ENCODE data around the gene GRIN2A. TPM values are rescaled to one million over a fixed set of nuclear protein-coding genes. Genes with fewer than 3 reads are reported as not detected.

Gene GRIN2A
- polyA plus RNA-seq, 4 donors: 0.13 to 0.27 (median 0.19) TPM; not detected in 1

DNA sequence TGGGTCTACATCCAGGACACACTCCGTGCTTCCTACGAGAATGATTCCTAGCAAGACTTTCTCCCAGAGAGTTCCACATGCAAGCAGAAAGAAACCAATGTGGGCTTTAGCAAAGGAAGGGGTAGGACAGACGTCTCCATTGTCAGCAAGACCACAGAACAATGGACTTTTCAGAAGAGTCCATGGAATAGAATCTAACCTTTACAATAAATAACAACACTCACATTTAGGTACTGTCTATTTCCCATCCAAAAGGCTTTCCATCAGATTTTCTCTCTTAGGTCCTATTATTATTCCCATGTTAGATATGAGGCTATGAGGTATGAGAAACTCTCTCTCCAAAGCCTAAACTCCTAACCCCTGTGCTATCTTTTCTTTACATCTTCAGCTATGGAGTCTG, 360.9 kb downstream of the GRIN2A start:
- 60 to 66% (median 66%) methylated on average over 3 of the region's 3 CpGs for WGBS, 3 donors
- DNase-seq (no peak), FAIRE-seq (no peak)
- Histone ChIP-seq H3K36me3 (ENCODE audit: control insufficient read depth in 3 of 3, insufficient read depth in 2 of 3, low read depth in 1 of 3, low read length in 3 of 3) (no peaks in the 10 kb centered on the region), H3K27me3 (ENCODE audit: control insufficient read depth in 3 of 3, insufficient read depth in 3 of 3, low read length in 3 of 3) (no peaks in the 10 kb centered on the region), H3K4me3 (ENCODE audit: low read depth in 1 of 3, low read length in 3 of 3) (no peak overlapping the region), H3K27ac (ENCODE audit: low read depth in 1 of 3, low read length in 2 of 3) (no peak overlapping the region), H3K4me1 (ENCODE audit: control insufficient read depth in 3 of 3, insufficient read depth in 2 of 3, low read depth in 1 of 3, low read length in 2 of 3) (no peaks in the 10 kb centered on the region), H3K9me3 (ENCODE audit: control insufficient read depth in 2 of 2, insufficient read depth in 1 of 2, low read depth in 1 of 2, low read length in 1 of 2) (no peaks in the 10 kb centered on the region)

DNA sequence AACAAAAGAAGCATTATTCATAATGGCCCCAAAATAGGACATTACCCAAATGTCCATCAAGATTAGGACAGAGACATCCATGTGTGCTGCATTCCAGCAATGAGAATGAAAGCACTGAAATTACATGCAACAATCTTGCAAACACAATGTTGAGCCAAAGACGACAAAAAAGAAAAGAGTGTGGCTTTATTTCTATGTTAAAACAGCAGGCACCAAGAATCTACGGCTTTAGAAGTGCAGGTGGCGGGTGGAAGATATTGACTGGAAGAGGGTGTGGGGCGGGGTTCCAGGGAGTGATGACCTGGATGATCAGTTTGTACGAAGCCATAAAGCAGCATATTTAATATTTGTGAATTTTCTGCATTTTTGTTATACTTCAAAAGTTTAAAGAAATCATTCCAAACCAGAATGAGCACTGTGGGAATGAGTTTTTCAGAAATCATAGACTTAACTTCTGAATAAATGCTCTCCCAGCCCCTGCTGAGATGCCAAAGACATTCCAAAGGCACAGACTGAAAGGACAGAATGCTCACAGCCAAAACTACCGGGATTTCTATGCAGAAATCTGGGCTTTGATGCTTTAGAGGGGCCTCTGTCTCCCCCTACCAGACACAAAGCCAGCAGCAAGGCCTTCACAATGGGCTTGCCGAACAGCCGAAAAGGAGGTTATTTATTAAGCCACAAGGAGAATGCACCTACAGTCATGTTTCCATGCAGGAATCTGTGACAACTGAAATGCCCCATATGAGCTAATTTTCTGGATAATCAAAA, 361.6 kb downstream of the GRIN2A start:
- Histone ChIP-seq H3K27ac (ENCODE audit: low read depth in 1 of 3, low read length in 2 of 3) (no peak overlapping the region), H3K27me3 (ENCODE audit: control insufficient read depth in 3 of 3, insufficient read depth in 3 of 3, low read length in 3 of 3) (no peaks in the 10 kb centered on the region), H3K4me1 (ENCODE audit: control insufficient read depth in 3 of 3, insufficient read depth in 2 of 3, low read depth in 1 of 3, low read length in 2 of 3) (no peaks in the 10 kb centered on the region), H3K9me3 (ENCODE audit: control insufficient read depth in 2 of 2, insufficient read depth in 1 of 2, low read depth in 1 of 2, low read length in 1 of 2) (no peaks in the 10 kb centered on the region), H3K36me3 (ENCODE audit: control insufficient read depth in 3 of 3, insufficient read depth in 2 of 3, low read depth in 1 of 3, low read length in 3 of 3) (no peaks in the 10 kb centered on the region), H3K4me3 (ENCODE audit: low read depth in 1 of 3, low read length in 3 of 3) (no peak overlapping the region)
- DNase-seq: no peak
- no peak for FAIRE-seq
- 43 to 46% (median 45%) methylated on average over 8 of the region's 8 CpGs for WGBS, 3 donors

DNA sequence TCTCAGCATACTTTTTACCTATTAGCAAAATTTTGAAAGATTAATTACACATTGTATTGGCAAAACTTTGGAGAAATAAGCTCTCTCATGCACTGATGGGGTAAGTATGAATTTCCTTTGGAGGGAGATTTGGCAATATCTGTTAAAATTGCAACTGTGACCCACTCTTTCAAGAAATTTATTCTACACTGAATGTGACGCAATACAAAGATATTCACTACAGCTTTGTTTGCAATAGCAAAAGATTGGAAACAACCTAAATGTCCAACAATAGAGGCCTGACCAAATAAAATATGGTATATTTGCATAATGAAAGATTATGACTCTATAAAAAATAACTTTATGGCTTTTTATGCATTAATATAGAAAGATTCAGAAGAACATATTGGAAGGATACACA, 363.5 kb downstream of the GRIN2A start:
- Histone ChIP-seq H3K9me3 (ENCODE audit: control insufficient read depth in 2 of 2, insufficient read depth in 1 of 2, low read depth in 1 of 2, low read length in 1 of 2) (no peaks in the 10 kb centered on the region), H3K4me1 (ENCODE audit: control insufficient read depth in 3 of 3, insufficient read depth in 2 of 3, low read depth in 1 of 3, low read length in 2 of 3) (no peaks in the 10 kb centered on the region), H3K36me3 (ENCODE audit: control insufficient read depth in 3 of 3, insufficient read depth in 2 of 3, low read depth in 1 of 3, low read length in 3 of 3) (no peaks in the 10 kb centered on the region), H3K27ac (ENCODE audit: low read depth in 1 of 3, low read length in 2 of 3) (no peak overlapping the region), H3K27me3 (ENCODE audit: control insufficient read depth in 3 of 3, insufficient read depth in 3 of 3, low read length in 3 of 3) (no peaks in the 10 kb centered on the region), H3K4me3 (ENCODE audit: low read depth in 1 of 3, low read length in 3 of 3) (no peak overlapping the region)
- 92 to 95% (median 95%) methylated on average over 1 of the region's 1 CpG for WGBS, 3 donors
- FAIRE-seq (no peak), DNase-seq (no peak)

DNA sequence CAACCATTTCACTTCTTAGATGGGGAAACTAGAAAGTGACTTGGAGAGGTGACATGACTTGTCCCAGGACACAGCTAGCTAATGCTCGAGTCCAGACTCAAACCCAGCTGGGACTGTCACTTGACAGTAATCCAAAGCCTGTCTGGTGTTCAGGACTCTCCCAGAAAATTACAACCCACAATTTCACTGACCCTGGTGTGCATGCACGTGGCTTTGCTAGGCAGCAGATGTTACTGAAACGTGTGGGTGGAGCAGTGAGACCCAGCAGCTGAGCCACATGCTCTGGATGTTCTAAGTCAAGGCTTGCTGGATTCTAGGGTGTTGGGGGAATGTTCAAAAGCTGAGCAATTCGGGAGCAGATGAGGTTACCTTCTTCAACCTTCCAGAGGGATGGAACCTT, 364.6 kb downstream of the GRIN2A start:
- H3K9me3 ChIP-seq (ENCODE audit: control insufficient read depth in 2 of 2, insufficient read depth in 1 of 2, low read depth in 1 of 2, low read length in 1 of 2): no peaks in the 10 kb centered on the region
- H3K27ac ChIP-seq (ENCODE audit: low read depth in 1 of 3, low read length in 2 of 3): no peak overlapping the region
- no peaks in the 10 kb centered on the region for H3K4me1 ChIP-seq (ENCODE audit: control insufficient read depth in 3 of 3, insufficient read depth in 2 of 3, low read depth in 1 of 3, low read length in 2 of 3)
- DNase-seq: no peak
- no peaks in the 10 kb centered on the region for H3K36me3 ChIP-seq (ENCODE audit: control insufficient read depth in 3 of 3, insufficient read depth in 2 of 3, low read depth in 1 of 3, low read length in 3 of 3)
- no peaks in the 10 kb centered on the region for H3K27me3 ChIP-seq (ENCODE audit: control insufficient read depth in 3 of 3, insufficient read depth in 3 of 3, low read length in 3 of 3)
- WGBS, 3 donors: 46 to 53% (median 48%) methylated on average over 4 of the region's 4 CpGs
- H3K4me3 ChIP-seq (ENCODE audit: low read depth in 1 of 3, low read length in 3 of 3): no peak overlapping the region
- no peak for FAIRE-seq

DNA sequence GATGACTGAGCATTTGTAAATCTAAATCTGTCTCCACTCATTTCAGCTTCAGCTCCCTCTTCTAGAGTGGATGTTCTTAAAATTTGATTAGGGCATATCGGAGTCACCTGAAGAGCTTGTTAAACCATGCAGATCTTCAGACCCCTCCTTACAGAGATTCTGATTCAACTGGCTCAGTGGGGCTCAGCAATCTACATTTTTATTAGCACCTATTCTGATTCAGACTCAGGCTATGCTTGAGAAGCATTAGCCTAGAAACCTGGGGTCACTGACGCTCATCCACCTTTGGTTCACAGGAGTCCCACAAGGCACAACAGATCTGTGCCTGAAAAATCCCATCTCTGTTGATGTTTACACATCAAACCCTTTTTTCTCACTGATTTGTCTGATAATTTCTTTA, 365.6 kb downstream of the GRIN2A start:
- no peaks in the 10 kb centered on the region for H3K36me3 ChIP-seq (ENCODE audit: control insufficient read depth in 3 of 3, insufficient read depth in 2 of 3, low read depth in 1 of 3, low read length in 3 of 3)
- 66 to 83% (median 80%) methylated on average over 2 of the region's 2 CpGs for WGBS, 3 donors
- no peaks in the 10 kb centered on the region for H3K27me3 ChIP-seq (ENCODE audit: control insufficient read depth in 3 of 3, insufficient read depth in 3 of 3, low read length in 3 of 3)
- no peak overlapping the region for H3K4me3 ChIP-seq (ENCODE audit: low read depth in 1 of 3, low read length in 3 of 3)
- DNase-seq (no peak), FAIRE-seq (no peak)
- no peaks in the 10 kb centered on the region for H3K9me3 ChIP-seq (ENCODE audit: control insufficient read depth in 2 of 2, insufficient read depth in 1 of 2, low read depth in 1 of 2, low read length in 1 of 2)
- no peaks in the 10 kb centered on the region for H3K4me1 ChIP-seq (ENCODE audit: control insufficient read depth in 3 of 3, insufficient read depth in 2 of 3, low read depth in 1 of 3, low read length in 2 of 3)
- no peak overlapping the region for H3K27ac ChIP-seq (ENCODE audit: low read depth in 1 of 3, low read length in 2 of 3)

DNA sequence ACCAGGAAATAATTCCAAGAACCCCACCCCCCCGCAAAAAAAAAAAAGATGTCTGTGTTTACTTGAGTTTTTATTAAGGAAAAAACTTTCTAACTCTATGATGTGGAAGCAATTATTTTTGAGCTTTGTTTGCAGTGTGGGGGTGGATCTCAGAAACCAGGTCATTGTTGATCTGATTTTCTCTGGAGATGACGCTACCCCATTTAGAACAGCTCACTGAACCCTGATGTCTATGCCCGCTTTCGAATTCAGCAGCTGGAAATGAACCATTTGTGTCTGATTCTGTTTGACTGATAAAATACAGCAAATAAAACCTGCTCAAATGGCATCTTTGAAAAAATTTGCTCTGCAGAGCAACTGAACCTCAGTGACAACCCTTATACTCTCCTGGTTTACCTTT, 368.6 kb downstream of the GRIN2A start:
- H3K27me3 ChIP-seq (ENCODE audit: control insufficient read depth in 3 of 3, insufficient read depth in 3 of 3, low read length in 3 of 3): no peaks in the 10 kb centered on the region
- no peaks in the 10 kb centered on the region for H3K36me3 ChIP-seq (ENCODE audit: control insufficient read depth in 3 of 3, insufficient read depth in 2 of 3, low read depth in 1 of 3, low read length in 3 of 3)
- no peaks in the 10 kb centered on the region for H3K9me3 ChIP-seq (ENCODE audit: control insufficient read depth in 2 of 2, insufficient read depth in 1 of 2, low read depth in 1 of 2, low read length in 1 of 2)
- DNase-seq (no peak), FAIRE-seq (no peak)
- no peak overlapping the region for H3K27ac ChIP-seq (ENCODE audit: low read depth in 1 of 3, low read length in 2 of 3)
- WGBS, 3 donors: 82 to 89% (median 88%) methylated on average over 4 of the region's 4 CpGs
- H3K4me3 ChIP-seq (ENCODE audit: low read depth in 1 of 3, low read length in 3 of 3): no peak overlapping the region
- no peaks in the 10 kb centered on the region for H3K4me1 ChIP-seq (ENCODE audit: control insufficient read depth in 3 of 3, insufficient read depth in 2 of 3, low read depth in 1 of 3, low read length in 2 of 3)

DNA sequence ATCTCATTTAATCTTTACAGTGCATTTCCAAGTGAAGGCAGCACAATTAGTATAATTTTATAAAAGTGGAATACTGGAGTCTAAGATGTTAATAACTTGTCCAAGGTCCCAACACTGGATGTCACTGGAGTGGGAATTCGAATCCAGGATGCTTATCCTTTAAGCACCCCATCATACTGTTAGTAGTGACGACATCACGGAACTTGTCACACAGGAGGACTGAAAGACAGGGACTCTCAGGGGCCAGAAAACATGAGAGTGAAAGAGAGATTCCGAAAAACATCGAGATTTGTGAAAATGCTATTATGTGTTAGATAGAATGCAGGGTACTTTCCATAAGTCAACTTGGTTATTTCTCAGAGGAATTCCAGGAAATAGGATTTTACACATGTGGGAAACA, 374.0 kb downstream of the GRIN2A start:
- no peaks in the 10 kb centered on the region for H3K4me1 ChIP-seq (ENCODE audit: control insufficient read depth in 3 of 3, insufficient read depth in 2 of 3, low read depth in 1 of 3, low read length in 2 of 3)
- DNase-seq (no peak), FAIRE-seq (no peak)
- WGBS, 3 donors: 84 to 90% (median 89%) methylated on average over 5 of the region's 5 CpGs
- H3K27ac ChIP-seq (ENCODE audit: low read depth in 1 of 3, low read length in 2 of 3): no peak overlapping the region
- H3K4me3 ChIP-seq (ENCODE audit: low read depth in 1 of 3, low read length in 3 of 3): no peak overlapping the region
- H3K27me3 ChIP-seq (ENCODE audit: control insufficient read depth in 3 of 3, insufficient read depth in 3 of 3, low read length in 3 of 3): no peaks in the 10 kb centered on the region
- H3K36me3 ChIP-seq (ENCODE audit: control insufficient read depth in 3 of 3, insufficient read depth in 2 of 3, low read depth in 1 of 3, low read length in 3 of 3): no peaks in the 10 kb centered on the region
- no peaks in the 10 kb centered on the region for H3K9me3 ChIP-seq (ENCODE audit: control insufficient read depth in 2 of 2, insufficient read depth in 1 of 2, low read depth in 1 of 2, low read length in 1 of 2)

DNA sequence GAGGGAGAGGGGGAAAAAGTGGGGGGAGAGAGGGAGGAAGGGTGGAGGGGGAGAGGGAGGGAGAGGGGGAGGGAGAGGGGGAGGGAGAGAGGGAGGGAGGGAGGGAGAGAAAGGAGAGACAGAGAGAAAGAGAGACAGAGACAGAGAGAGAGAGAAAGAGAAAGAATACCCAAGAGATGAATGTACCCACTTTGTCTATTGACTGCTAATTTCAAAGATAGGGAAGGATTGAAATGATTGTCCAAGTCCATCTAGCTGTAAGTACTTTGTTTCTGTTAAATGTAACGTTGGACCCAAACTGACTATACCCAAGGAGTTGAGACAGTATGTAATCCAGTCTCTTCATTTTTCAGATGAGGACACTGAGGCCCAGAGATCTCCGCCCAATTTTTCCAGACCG, 374.9 kb downstream of the GRIN2A start:
- Histone ChIP-seq H3K27me3 (ENCODE audit: control insufficient read depth in 3 of 3, insufficient read depth in 3 of 3, low read length in 3 of 3) (no peaks in the 10 kb centered on the region), H3K9me3 (ENCODE audit: control insufficient read depth in 2 of 2, insufficient read depth in 1 of 2, low read depth in 1 of 2, low read length in 1 of 2) (no peaks in the 10 kb centered on the region), H3K27ac (ENCODE audit: low read depth in 1 of 3, low read length in 2 of 3) (no peak overlapping the region), H3K36me3 (ENCODE audit: control insufficient read depth in 3 of 3, insufficient read depth in 2 of 3, low read depth in 1 of 3, low read length in 3 of 3) (no peaks in the 10 kb centered on the region), H3K4me3 (ENCODE audit: low read depth in 1 of 3, low read length in 3 of 3) (no peak overlapping the region), H3K4me1 (ENCODE audit: control insufficient read depth in 3 of 3, insufficient read depth in 2 of 3, low read depth in 1 of 3, low read length in 2 of 3) (no peaks in the 10 kb centered on the region)
- 83 to 94% (median 87%) methylated on average over 3 of the region's 3 CpGs for WGBS, 3 donors
- DNase-seq (no peak), FAIRE-seq (no peak)

DNA sequence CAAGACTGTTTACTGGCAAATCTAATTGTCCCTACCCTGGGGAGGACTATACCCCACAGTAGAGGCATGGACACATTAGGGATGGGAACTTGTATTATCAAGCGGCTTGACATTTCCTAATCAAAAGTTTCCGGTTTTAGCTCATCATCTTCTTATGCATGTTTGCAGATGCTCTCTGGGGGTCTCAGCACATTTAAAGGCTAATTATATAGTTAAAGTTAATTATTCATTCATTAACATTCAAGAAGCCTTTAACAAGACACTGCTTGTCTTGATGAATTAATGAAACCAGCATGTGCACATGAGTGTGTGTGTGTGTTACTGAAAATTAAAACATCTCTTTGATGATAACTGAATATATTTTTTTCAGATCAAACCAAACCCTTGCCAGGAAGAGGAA, 377.1 kb downstream of the GRIN2A start:
- no peaks in the 10 kb centered on the region for H3K36me3 ChIP-seq (ENCODE audit: control insufficient read depth in 3 of 3, insufficient read depth in 2 of 3, low read depth in 1 of 3, low read length in 3 of 3)
- no peaks in the 10 kb centered on the region for H3K27me3 ChIP-seq (ENCODE audit: control insufficient read depth in 3 of 3, insufficient read depth in 3 of 3, low read length in 3 of 3)
- no peaks in the 10 kb centered on the region for H3K9me3 ChIP-seq (ENCODE audit: control insufficient read depth in 2 of 2, insufficient read depth in 1 of 2, low read depth in 1 of 2, low read length in 1 of 2)
- no peak overlapping the region for H3K4me3 ChIP-seq (ENCODE audit: low read depth in 1 of 3, low read length in 3 of 3)
- FAIRE-seq (no peak), DNase-seq (no peak)
- WGBS, 3 donors: 85 to 94% (median 92%) methylated on average over 2 of the region's 2 CpGs
- no peaks in the 10 kb centered on the region for H3K4me1 ChIP-seq (ENCODE audit: control insufficient read depth in 3 of 3, insufficient read depth in 2 of 3, low read depth in 1 of 3, low read length in 2 of 3)
- H3K27ac ChIP-seq (ENCODE audit: low read depth in 1 of 3, low read length in 2 of 3): no peak overlapping the region
